Epithelial cell of umbilical artery (primary cell): ENCODE data around the gene FAM135A. TPM values are rescaled to one million over a fixed set of nuclear protein-coding genes. Genes with fewer than 3 reads are reported as not detected.

Source experiments
- total RNA-seq: library from RNA; depleted of rRNA; stranded (reverse); fragments of >200 nt; gene quantifications from 2 replicates; pipeline ENCODE4 v1.2.3, GENCODE V29; 2014

Gene FAM135A
- 13.0 and 21.7 TPM in 2 replicates for total RNA-seq

DNA sequence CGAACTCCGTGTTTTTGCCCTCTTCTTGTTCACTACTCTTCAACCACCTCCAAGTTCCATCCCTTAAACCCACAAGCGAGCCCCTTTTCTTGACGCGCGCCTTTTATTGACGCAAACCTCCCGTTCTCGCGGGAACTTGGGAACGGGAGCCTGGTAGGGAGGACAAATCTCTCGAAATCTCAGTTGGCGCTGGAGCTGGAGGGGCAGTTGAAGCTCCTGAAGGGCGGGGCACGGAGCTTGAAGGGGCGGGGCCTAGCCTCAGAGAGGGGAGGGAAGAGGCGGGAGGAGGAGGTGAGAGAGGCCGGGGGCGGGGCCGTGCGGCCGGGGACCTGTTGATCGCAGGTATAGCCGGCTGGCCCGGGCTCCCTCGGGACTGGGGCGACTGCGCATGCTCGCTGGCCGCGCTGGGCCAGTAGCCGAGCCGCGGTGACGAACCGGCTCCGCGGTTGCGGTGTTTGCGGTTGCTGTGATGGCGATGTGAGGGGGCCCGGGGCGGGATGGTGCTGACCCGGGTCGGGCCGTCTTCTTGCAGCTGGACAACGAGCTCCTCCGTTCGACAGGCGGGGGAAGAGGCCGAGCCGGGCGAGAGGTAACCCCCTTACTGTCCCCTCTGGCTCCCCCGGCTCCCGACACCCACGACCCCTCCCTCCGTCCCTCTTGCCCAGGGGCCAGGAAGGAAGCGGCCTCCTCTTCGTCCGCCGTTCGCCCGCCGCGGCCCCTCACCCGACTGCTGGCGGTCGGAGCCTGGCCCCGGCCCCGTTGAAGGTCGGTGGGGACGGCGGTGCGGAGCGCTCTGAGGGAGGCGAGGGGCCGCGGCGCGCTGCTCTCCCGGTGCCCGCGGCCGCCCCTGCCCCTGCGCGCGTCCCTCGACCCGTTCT lies at the start of gene FAM135A:
Gene FAM135A, plus strand, starts transcription at position 395 of the 878 bp plus-strand sequence. CDS start 14,835 bp downstream, outside the sequence.

DNA sequence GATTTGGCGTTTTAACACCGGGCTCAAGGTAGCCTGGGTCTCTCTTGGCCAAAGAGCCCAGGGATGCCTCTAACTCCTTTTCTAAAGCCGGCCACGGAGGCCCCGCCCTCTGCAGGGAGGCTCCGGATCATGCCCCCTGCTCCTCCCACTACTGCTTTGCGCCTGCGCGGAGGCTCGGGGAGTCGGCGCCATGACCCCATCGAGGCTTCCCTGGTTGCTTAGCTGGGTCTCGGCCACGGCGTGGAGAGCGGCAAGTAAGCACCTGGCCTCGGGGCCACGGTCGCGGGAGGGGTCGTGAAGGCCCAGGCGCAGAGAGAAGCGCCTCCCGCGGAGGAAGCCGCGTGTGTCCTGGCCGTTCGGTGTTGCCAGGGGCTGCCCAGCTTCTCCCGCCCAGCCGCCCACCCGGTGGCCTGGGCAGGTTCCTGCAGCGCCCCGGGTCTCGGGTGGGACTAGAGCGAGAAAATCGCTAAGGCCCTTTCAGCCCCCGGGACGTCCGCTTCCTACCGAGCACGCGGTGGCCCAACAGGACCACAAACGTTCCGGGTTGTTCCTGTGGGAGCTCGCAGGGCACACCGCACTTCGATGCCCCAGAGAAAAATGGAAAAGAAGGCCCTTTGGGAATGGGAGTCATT lies 153.6 kb downstream of the FAM135A start, which contains the start of gene SDHAF4:
Gene SDHAF4, plus strand, starts transcription at position 180 of the 632 bp plus-strand sequence. Its CDS starts 11 bp downstream, at position 191.

Other genes starting within 250 kb of the FAM135A start
- not detected in 2 replicates for gene COL9A1, start 110.4 kb upstream of the FAM135A start, total RNA-seq
- 3.8 and 9.4 TPM in 2 replicates for gene SDHAF4, start 153.4 kb downstream of the FAM135A start, total RNA-seq